GM12875 (cell line): ENCODE results near the gene AP3D1.

Experiments
- H3K4me3 ChIP-seq: one replicate; pipeline ENCODE4 v1.5.1; 2011; ENCODE audit warnings: low read depth, low read length, control low read depth
- TF ChIP-seq, protein P1 (sequence below): IDR thresholded peaks from 2 replicates; pipeline ENCODE4 v1.5.1; 2011; ENCODE audit warnings: low read depth, mild to moderate bottlenecking, control low read depth, inconsistent platforms, low read length, moderate library complexity, borderline replicate concordance; ENCODE audit not compliant: insufficient read depth

AP3D1 gene

DNA sequence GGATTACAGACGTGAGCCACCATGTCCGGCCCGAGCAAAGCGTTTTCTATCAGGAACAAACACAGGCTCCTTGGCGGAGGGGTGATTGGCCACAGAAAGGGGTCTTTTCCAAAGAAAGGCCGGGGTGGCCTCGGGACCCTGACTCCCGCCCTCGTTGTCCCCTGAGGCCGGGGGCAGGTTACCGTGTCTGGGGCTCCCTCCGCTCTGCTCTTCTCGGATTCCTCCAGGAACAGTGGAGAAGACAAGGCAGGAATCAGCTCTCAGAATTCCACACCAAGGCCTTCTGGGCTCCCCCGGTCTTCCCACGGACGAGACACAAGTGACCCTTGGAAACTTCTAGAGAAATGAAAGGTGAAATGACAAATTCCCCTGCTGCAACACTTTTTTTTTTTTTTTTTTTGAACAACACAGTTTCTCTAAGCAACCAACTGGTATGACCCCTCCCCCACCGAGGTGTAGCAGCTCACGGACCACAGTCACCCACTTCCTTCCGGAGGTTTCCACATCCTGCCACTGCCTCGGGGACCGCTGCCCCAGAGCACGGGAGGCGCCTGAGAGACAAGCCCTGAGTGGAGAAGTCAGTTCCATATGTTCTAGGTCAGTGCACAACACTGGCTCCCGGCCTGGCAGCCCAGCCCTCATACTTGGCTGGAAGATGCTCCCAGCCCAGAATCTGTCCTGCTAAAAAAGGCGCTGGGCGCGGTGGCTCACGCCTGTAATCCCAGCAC, 66.2 kb downstream of the AP3D1 start:
- H3K4me3 ChIP-seq: peak overlapping the region; percentile 80
- TF ChIP-seq, protein P1, sequence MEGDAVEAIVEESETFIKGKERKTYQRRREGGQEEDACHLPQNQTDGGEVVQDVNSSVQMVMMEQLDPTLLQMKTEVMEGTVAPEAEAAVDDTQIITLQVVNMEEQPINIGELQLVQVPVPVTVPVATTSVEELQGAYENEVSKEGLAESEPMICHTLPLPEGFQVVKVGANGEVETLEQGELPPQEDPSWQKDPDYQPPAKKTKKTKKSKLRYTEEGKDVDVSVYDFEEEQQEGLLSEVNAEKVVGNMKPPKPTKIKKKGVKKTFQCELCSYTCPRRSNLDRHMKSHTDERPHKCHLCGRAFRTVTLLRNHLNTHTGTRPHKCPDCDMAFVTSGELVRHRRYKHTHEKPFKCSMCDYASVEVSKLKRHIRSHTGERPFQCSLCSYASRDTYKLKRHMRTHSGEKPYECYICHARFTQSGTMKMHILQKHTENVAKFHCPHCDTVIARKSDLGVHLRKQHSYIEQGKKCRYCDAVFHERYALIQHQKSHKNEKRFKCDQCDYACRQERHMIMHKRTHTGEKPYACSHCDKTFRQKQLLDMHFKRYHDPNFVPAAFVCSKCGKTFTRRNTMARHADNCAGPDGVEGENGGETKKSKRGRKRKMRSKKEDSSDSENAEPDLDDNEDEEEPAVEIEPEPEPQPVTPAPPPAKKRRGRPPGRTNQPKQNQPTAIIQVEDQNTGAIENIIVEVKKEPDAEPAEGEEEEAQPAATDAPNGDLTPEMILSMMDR: no peak

DNA sequence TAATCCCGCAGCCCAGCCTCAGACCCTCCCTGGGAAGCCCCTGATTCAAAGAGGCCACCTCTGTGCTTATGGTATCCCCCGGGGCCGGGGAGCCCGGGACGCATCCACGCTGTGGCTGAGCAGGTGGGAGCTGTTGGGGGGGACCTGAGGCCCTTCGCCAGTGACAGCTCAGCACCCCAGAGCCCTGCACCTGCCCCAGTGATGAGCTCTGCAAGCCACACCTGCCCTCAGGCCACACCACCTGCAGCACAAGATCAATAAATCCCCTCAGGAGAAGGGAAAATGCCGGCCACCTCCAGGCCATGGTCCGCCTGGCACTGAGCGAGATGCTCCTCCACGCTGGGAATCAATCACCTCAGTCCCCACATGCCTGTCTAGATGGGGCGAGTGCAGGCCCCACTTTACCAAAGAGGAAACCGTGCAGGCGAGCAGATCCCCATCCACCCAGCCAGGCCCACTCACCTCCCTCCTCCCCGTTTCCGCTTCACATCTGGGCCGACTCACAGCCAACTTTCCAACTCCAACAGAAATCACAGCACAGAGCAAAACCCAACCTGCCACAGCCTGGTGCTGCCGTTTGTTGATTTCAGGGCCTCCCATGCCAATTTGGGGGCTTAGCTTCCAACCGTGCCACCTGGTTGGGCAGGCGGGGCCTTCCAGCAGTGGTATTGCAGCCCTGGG, 68.1 kb downstream of the AP3D1 start:
- H3K4me3 ChIP-seq: peak overlapping the region; percentile 80

DNA sequence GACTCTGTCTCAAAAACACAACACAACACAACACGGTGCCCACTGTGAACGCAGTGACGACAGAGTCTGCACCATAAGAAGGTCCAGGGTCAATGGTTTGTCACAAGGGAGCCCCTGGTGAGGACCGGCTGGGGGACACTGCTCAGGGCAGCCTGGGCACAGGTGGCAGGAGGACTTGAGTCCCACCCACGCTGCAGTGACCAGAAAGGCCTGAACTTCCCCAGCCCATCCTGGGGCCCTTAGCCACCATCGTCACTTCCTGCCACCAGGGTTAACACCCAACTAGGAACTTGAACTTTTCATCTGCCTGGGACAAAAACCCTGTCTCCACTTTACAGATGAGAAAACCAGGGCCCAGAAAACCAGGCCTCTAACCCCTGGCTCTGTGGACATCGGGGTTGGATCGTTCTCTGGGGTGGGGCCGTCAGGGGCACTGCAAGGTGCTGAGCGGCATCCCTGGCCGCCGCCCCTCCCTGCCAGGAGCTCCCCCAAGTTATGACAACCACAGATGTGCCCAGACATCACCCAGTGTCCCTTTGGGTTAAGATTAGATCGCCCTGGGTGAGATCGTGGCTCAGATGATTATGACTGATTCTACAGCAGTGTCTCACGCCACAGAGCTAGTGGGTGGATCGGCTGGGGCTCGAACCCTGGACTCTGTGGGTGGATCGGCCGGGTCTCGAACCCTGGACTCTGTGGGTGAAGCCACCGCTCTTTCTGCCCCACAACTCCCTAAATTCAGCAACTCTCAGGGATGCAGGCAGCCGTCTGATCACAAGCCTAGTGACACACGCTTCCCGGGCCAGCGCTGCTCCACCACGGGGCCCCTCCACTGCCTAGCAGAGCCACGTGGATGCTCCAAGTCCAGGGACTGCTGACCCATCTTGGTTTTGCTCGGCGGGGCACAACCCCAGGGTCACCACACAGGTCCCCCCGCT, 69.2 kb downstream of the AP3D1 start:
- TF ChIP-seq, protein P1: no peak
- peak overlapping the region; percentile 80 for H3K4me3 ChIP-seq

More for the DNA sequence above, 68.1 kb downstream of the AP3D1 start:
- TF ChIP-seq, protein P1: no peak

DNA sequence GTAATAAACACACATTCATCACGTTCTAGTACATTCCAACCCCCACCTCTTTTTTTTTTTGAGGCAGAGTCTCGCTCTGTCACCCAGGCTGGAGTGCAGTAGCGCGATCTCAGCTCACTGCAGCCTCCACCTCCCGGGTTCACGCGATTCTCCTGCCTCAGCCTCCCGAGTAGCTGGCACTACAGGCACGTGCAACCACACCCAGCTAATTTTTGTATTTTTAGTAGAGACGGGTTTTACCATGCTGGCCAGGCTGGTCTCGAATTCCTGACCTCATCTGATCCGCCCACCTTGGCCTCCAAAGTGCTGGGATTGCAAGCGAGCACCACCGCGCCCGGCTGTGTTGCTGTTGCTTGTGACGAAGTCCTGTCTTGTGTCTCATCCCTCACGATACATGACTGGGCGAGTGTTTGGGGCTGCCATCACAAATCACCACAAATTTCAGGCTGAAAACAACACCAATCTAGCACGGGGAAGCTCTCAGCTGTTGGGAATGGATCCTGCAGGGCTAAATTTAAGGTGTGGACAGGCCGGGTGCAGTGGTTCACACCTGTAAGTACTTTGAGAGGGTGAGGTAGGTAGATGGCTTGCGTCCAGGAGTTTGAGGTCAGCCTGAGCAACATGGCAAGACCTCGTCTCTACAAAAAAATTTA, 70.9 kb downstream of the AP3D1 start:
- TF ChIP-seq, protein P1: no peak
- peak overlapping the region; percentile 26 for H3K4me3 ChIP-seq

DNA sequence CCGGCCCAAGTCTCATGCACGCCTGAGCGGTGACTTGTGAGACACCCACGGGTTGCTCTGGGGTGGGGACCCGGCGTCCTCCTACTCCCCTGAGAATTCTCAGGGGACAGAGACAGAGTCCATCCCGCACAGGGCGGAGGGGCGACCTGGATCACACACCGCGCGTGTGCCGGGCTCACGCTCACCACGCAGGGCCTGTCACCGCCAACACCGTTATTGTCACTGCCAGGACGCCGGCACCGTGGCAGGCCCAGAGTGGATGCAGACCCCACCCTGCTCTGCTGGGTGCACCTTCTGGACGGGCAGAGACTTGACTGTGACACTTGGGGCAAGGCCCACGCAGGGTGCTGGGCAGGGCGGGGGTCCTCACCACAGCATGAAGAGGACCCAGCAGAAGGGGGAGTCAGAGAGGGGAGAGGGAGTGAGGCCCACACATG, 71.5 kb downstream of the AP3D1 start:
- no peak overlapping the region for H3K4me3 ChIP-seq
- TF ChIP-seq, protein P1: no peak

DNA sequence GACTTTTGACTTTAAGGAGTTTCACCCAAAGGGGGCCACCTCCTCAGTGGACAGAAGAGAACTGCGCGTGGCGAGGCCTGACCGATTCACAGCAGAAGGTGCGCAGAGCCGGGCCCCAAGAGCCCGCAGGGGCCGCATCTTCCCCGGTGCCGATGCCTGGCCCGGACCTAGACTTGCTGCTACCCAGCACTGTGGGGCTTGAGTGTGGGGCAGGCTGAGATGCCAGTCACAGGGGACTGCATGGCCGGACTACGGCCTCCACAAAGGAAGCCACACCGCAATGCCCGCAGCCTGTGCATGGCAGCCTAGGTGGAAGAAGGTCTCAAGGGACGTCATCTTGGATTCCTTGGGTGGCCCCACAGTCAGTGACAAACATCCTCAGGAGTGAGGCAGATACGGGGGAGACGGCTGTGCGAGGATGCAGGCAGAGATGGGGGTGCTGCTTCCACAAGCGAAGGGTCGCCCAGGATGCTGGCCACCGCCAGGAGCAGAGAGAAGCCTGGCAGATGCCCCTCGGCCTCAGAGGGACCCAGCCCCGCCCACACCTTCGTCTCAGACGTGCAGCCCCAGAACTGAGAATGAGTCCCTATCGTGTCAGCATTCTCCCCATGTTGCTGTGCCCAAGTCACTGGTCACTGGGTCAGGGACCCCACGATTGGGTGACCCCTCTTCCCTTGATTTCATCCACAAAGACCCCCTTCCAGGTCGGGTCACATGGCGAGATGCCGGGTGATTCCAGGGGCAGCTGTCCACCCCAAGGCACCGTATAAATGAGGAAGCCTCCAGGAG, 72.1 kb downstream of the AP3D1 start:
- TF ChIP-seq, protein P1: no peak
- H3K4me3 ChIP-seq: no peak overlapping the region
